ENCODE data around the gene TADA2B.
"Not testable (repeated sequence)": the region's sequence is repeated elsewhere in the genome, so short reads cannot be mapped to it uniquely, and the experiment has no call there.

TADA2B gene

DNA sequence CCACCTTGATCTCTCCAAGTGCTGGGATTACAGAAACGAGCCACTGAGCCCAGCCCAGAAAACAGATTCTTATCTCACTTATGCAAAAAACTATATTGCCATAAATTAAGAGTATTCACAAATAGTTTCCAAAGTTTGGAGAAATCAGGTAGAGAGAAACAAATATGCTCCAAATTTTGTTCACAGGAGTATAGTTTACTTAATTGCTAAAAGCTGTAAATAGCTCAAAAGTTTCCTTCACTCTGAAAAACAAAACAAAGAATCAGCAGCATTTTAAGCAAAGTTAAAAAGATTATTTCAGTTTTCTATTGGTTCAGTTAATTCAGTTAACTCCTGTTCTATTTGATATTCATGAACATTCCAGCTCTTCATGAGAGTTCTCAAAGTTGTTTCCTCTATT, 43.2 kb downstream of the TADA2B start:
- DNase-seq = no peak

GRCh38 chr4:7087036-7087435, 43.9 kb downstream of the TADA2B start:
- DNase-seq = no peak

DNA sequence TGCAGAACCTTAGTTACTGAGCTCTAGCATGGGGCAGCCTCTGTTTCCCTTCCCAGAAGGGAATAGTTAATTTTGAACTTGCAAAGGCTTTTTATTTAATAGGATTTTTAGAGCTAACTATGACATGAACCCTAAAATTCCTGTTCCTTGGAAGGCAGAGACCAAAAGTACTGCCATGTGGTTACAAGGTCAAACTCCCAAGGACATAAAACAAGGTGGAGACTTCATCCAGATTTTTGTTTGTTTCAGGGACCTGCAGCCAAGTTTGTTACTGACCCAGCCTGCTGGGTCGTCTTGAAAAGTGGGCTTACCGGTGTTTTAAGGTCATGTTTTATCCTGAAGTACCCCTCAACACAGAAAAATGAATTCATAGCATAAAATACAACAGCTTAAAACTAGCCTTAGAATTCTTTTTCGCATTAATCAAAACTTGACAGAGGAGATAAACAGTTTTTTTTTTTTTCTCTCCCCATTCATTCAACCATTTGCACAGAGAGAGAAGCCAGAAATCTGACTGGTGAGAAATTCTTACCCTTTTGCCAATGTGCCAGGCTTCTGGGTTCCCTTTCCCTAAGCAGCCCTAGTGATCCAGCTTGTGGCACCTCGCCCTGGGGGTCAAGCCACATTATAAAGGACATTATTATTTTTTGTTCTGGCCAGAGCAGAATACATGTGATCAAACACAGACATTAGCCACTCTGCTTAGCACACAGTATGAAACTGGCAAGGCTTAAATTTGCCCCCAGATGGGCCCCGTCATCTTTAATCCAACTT, 46.2 kb downstream of the TADA2B start:
- DNase-seq = no peak

- no peak for DNase-seq
Measured at GRCh38 chr4:7092026-7092425, 48.9 kb downstream of the TADA2B start.

DNA sequence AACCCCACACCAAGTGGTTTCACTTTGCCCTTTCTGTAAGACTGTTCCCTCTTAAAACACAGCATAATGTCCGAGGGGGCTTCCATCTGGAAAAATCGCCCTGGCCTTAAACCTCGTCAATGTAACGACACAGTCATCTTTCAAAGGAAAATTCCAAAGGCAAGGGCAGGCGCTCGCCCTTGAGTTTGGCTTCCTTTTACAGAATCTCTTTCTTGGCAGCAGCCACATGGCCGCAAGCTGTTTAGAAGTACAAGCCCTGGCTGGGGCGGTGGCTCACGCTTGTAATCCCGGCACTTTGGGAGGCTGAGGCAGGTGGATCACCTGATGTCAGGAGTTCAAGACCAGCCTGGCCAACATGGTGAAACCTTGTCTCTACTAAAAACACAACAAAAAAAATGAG, 51.7 kb downstream of the TADA2B start:
- no peak for DNase-seq

GRCh38 chr4:7095611-7096155, 52.5 kb downstream of the TADA2B start:
- DNase-seq = no peak

DNA sequence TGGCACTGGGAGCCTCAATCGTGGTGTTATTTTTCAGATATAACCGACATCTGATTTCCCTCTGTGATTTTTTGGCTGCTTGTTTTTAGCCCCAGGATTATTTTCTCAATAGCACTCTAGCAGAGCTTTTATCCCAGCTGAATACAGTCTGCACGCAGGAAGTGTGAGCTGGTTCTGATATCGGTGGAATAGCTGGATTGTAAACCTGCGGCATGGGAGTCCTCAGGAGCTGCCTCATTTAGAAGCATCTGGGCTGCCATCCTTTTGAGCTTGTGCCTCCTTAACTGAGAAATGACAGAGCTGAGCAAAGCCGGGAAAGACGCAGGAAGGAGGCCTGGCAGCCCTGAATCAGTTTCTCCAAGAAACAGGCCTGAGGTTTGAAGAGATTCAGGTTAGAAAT, 53.1 kb downstream of the TADA2B start:
- no peak for DNase-seq

- DNase-seq = peak; percentile 86
Measured at GRCh38 chr4:7101692-7102515, 58.7 kb downstream of the TADA2B start.

DNA sequence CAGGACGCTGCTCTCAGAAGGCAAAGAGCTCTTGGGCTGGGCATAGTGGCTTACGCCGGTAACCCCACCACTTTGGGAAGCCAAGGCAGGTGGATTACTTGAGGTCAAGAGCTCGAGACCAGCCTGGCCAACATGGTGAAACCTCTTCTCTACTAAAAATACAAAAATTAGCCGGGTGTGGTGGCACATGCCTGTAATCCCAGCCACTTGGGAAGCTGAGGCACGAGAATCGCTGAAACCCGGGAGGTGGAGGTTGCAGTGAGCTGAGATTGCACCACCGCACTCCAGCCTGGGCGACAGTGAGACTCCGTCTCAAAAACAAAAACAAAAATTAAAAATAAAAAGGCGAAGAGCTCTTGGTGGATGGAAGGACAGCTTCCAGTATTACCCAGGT, 59.3 kb downstream of the TADA2B start:
- DNase-seq = not testable (repeated sequence)

DNA sequence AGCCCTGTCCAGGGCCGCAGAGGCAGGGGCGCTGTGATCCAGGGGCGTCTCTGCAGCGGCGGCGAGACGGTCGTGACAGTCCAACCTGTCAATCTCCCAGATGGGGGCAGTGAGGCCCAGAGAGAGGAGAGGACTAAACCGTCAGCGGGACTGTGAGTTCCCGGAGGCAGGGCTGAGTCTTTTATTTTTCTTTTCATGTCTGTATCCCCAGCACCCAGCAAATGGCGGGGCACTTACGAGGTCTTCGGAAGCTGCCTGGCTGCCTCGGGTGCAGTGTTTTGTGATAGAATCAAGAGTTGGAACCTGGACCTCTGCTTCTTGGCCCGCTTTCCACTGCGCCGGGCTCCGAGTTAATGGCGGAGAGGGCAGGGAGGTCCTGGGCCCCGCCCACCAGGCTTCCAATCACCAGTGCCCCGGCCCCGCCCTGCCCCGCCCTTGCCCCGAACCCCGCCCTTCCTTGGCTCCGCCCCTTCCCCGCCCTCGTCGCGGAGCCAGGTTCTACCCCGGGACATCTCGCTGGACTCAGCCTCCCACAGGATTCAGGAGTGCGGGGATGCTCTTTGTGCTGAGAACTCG, 59.9 kb downstream of the TADA2B start:
- DNase-seq = peak; percentile 82

DNA sequence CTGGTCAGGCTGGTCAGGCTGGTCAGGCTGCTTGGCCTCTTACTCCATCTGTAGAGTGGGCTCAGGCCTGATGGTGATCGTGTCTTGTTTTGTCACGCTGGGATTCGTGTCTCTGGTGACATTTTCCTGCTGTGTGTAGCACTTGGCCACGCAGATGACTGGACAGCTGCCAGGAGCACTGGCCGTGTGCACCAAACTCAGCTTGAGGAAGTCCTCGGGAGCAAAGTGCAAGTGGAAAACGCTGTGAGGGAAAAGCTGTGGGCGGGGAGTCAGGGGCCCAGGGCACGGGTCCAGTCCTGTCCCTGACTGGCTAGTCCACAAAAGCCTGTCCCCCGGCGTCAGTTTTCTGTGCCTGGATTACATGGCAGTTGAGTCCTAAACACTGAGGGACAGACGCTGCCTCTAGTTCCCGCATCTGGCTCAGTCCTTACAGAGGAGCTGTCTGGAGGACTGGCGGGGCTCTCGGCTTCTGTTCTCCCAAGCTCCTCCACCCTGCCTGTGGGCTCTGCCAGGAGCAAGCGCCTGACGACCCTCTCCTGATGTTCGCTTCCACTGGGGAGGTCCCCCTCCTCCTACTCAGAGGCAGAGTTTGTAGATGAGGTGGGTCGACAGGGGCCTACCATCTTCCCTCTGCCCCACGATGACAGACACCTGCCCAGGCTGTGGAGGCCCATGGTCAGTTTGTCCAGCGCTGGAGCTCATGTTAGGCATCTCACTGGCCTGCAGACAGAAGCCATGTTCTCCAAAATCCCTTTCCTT, 60.6 kb downstream of the TADA2B start:
- peak; percentile 69 for DNase-seq

GRCh38 chr4:7104366-7105031, 61.3 kb downstream of the TADA2B start:
- DNase-seq = no peak

- DNase-seq = no peak
Measured at GRCh38 chr4:7105276-7105675, 62.1 kb downstream of the TADA2B start.

GRCh38 chr4:7107166-7107905, 64.2 kb downstream of the TADA2B start:
- DNase-seq = no peak

Measured in retina (tissue), 1 donor.